Heart right ventricle (tissue), 16 donors: ENCODE data around the gene RPL32. TPM values are rescaled to one million over a fixed set of nuclear protein-coding genes. Genes with fewer than 3 reads are reported as not detected.
A peak's percentile ranks its signal among the peaks of the same experiment; 100 is the strongest.

Experiments
- ATAC-seq, 8 donors: fragments of 200-7000 bp; cut with Tn5 transposase; one replicate each; pipeline ENCODE4 v1.9.1; 2020; ENCODE audit warnings: mild to moderate bottlenecking in 8 of 8, moderate library complexity in 8 of 8, moderate number of reproducible peaks in 1 of 8
- DNase-seq, 2 donors: peaks; one replicate each; pipeline ENCODE4 v3.0.0-alpha.2; 2020
- H3K27ac ChIP-seq, 10 donors: fragments of 200-600 bp; sonication (generic) in 2 of 10; one replicate each; pipeline versions ENCODE4 v1.5.0 to v1.8.0; 2020 to 2022; ENCODE audit warnings: mild to moderate bottlenecking in 3 of 10
- H3K27me3 ChIP-seq, 7 donors: fragments of 200-600 bp; one replicate each; pipeline ENCODE4 v1.8.0; 2021 to 2022; ENCODE audit warnings: mild to moderate bottlenecking in 2 of 7
- H3K36me3 ChIP-seq, 9 donors: fragments of 200-600 bp; sonication (generic) in 1 of 9; one replicate each; pipeline versions ENCODE4 v1.5.0 to v1.8.0; 2020 to 2022; ENCODE audit warnings: mild to moderate bottlenecking in 2 of 9
- H3K4me1 ChIP-seq, 9 donors: fragments of 200-600 bp; sonication (generic) in 1 of 9; one replicate each; pipeline versions ENCODE4 v1.5.0 to v1.8.0; 2020 to 2022; ENCODE audit warnings: mild to moderate bottlenecking in 4 of 9
- H3K4me3 ChIP-seq, 10 donors: fragments of 200-600 bp; sonication (generic) in 2 of 10; one replicate each; pipeline versions ENCODE4 v1.5.0 to v1.8.0; 2020 to 2022; ENCODE audit warnings: mild to moderate bottlenecking in 7 of 10, moderate library complexity in 2 of 10
- H3K9me3 ChIP-seq, 11 donors: fragments of 200-600 bp in 10 of 11; sonication (generic) in 2 of 11; one replicate each; pipeline versions ENCODE4 v1.5.0 to v1.8.0; 2013 to 2022; ENCODE audit warnings: mild to moderate bottlenecking in 2 of 11, control low read depth in 1 of 11, moderate library complexity in 1 of 11
- WGBS, 2 donors: extraction: QIAGEN DNeasy Blood & Tissue Kit; methylation state at CpG; one replicate each; pipeline ENCODE4 v1.1.7; 2013; ENCODE audit warnings: inconsistent platforms in 1 of 2; 5-methylcytosine and 5-hydroxymethylcytosine counted together
- intact Hi-C, 10 donors: fragments of 100-400 bp; cut with DNase I; formaldehyde crosslinking; loops; one replicate each; pipeline versions ENCODE4 v1.11.1 to v1.14.2; 2022
- polyA plus RNA-seq, 2 donors: library from polyadenylated mRNA; stranded (reverse); fragments of 200-250 nt; gene quantifications; one replicate each; pipeline ENCODE4 v1.2.3, GENCODE V29; 2013
- total RNA-seq, 10 donors: library from RNA; stranded (reverse); fragmentation: NEBNext Ultra II Directional in 3 of 10; extraction: Animal tissue kit (Norgen Biotek cat#: 25700) in 3 of 10; gene quantifications; one replicate each; pipeline versions ENCODE4 v1.2.1 to v1.2.4, GENCODE V29; 2021 to 2023
- TF ChIP-seq, protein P1 (sequence below), 9 donors: fragments of 200-600 bp; sonication (generic) in 2 of 9; IDR thresholded peaks; one replicate each; pipeline versions ENCODE4 v1.5.0 to v1.8.0; 2021 to 2022; ENCODE audit warnings: antibody characterized with exemption in 9 of 9, mild to moderate bottlenecking in 5 of 9, moderate library complexity in 1 of 9
- donor health status: Arrhythmogenic right ventricular cardiomyopathy.
- donor health status: ischemic (EF 13 %, LVEDD 7.1; RV severe dilation, severe dysfunction).
- donor health status: healthy with polysubstance abuse.
- donor health status: DM: no; HTN: yes; CAD: no.
- donor health status: DM: no; HTN: no; CAD: no.
- donor health status: ischemic (EF 25% LVEDD 6.9; RV normal size, moderate dysfunction).
- donor health status: ischemic (EF 25% LVEDD 5.7; RV mildly dilated, moderate dysfunction).
- donor health status: healthy.
- donor health status: DM: yes; HTN: yes; CAD: no.
- donor health status: Ischemic cardiomyopathy.
- donor health status: ischemic (EF 35%, LVEDD 5.7; RV mildly dilated, moderate dysfunction).
- donor health status: nonischemic (EF 11% LVEDD 7.7; RV severe dilation, severe dysfunction).
- donor health status: DM: yes; HTN: yes; CAD: no.
- donor health status: PGD.
- donor health status: ischemic (EF 29% LVEDD 5.4; RV normal size, mild dysfunction).
- donor health status: nonischemic (EF 23%, LVEDD 6.1; RV moderate dilation, normal function).

The RPL32 gene
- total and polyA plus RNA-seq, 12 donors = 827 to 2,488 (median 909) TPM

GRCh38 chr3:12807066-12807465 lies 34.3 kb downstream of the RPL32 start:
- H3K4me1 ChIP-seq = peaks cover 7 to 46% (median 18%) of the 10 kb centered on the region in 9 donors
- intact Hi-C loops = no loop called here
- WGBS, 2 donors = 90 to 91% methylated on average over 9 of the region's 9 CpGs

DNA sequence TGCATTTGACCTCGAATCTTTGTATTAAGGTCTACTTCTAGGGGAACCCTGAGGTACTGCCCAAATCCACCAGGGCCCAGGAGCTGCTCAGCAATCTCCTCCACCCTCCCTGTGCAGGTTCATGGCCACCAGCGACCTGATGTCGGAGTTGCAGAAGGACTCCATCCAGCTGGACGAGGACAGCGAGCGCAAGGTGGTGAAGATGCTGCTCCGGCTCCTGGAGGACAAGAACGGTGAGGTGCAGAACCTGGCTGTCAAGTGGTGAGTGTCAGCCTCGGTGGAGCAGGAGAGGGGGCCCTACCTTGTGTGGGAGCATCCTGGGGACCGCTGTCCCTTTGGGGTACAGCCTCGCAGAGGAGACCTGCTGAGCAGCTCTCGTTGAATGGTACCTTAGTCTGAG lies 38.0 kb downstream of the RPL32 start:
- Histone ChIP-seq H3K27me3 (no peaks in the 10 kb centered on the region), H3K4me3 (no peak overlapping the region), H3K9me3 (no peaks in the 10 kb centered on the region), H3K36me3 (peaks cover 0 to 56% (median 6%) of the 10 kb centered on the region in 9 donors), H3K4me1 (peaks cover 0 to 51% (median 12%) of the 10 kb centered on the region in 9 donors), H3K27ac (no peak overlapping the region)
- ATAC-seq (no peak), DNase-seq (no peak)
- intact Hi-C loops = no loop called here
- TF ChIP-seq, protein P1, sequence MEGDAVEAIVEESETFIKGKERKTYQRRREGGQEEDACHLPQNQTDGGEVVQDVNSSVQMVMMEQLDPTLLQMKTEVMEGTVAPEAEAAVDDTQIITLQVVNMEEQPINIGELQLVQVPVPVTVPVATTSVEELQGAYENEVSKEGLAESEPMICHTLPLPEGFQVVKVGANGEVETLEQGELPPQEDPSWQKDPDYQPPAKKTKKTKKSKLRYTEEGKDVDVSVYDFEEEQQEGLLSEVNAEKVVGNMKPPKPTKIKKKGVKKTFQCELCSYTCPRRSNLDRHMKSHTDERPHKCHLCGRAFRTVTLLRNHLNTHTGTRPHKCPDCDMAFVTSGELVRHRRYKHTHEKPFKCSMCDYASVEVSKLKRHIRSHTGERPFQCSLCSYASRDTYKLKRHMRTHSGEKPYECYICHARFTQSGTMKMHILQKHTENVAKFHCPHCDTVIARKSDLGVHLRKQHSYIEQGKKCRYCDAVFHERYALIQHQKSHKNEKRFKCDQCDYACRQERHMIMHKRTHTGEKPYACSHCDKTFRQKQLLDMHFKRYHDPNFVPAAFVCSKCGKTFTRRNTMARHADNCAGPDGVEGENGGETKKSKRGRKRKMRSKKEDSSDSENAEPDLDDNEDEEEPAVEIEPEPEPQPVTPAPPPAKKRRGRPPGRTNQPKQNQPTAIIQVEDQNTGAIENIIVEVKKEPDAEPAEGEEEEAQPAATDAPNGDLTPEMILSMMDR (IDR thresholded peaks at IDR 0.05) = no peak
- WGBS, 2 donors = 94 to 96% methylated on average over 12 of the region's 12 CpGs

More at GRCh38 chr3:12807066-12807465, 34.3 kb downstream of the RPL32 start:
- peak overlapping the region; percentile 5 to 74 (median 45) for H3K27ac ChIP-seq
- TF ChIP-seq, protein P1 (IDR thresholded peaks at IDR 0.05) = no peak
- H3K27me3 ChIP-seq = no peaks in the 10 kb centered on the region
- H3K9me3 ChIP-seq = no peaks in the 10 kb centered on the region
- DNase-seq (no peak), ATAC-seq (no peak)
- peaks cover 0 to 74% (median 6%) of the 10 kb centered on the region in 9 donors for H3K36me3 ChIP-seq
- H3K4me3 ChIP-seq = no peak overlapping the region

DNA sequence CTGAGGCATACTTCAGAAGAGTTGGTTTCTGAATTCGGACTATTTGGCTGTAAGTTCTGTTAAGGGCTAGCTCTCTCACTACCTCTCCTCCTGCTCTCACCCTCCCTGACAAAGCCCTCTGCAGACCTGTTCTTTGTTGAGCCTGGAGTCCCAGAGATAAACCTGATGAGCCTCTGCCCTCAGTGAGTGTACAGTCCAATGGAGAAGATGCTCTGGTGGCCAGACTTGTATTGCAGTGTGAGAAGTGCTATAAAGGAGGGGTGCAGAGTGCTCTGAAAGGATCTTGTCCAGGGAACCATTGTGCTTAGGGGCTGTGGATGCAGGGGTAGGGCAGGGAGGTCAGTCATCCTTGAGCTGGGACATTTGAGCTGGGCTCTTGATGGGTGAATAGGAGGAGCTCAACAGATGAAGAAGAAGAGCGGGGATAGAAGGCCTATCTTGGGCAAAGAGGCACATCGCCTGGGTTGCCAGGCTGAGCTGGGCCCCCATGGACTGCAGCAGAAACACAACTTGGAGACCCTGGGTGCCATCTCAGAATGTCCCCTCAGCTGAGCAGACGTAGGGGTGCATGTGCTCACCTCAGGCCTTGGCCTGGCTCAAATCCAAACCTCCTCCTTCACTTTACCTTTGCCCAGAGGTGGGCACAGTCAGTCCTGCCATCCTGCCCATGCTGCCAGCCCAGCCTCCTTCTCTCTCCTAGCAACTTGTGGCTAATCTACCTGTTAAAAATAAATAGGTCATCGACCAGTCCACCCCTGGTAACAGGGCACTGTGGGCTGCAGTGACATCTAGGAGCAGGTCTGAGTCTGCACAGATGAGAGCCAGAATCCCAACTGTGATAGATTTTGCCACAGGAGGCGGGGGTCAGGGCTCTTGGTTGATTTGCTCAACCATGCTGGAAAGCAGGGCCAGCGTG lies 41.6 kb downstream of the RPL32 start:
- ATAC-seq = peak in 1 of 8 donors; percentile 2
- Histone ChIP-seq H3K4me1 (peaks cover 0 to 48% (median 15%) of the 10 kb centered on the region in 9 donors), H3K27me3 (peaks cover 0 to 19% (median 0%) of the 10 kb centered on the region in 7 donors), H3K9me3 (no peaks in the 10 kb centered on the region), H3K36me3 (peaks cover 0 to 23% (median 2%) of the 10 kb centered on the region in 9 donors), H3K4me3 (no peak overlapping the region), H3K27ac (peak overlapping the region in 8 of 10 donors; percentile 44 to 96 (median 91))
- TF ChIP-seq, protein P1 (IDR thresholded peaks at IDR 0.05) = peak in 1 of 9 donors; percentile 7
- intact Hi-C loops = loop anchor here in 2 of 10 donors (5.0 to 10.0 kb wide), 2 partner anchors 38 to 45 kb away; partner anchors contain the start of gene RPL32 (in 1 of the 2)
- WGBS, 2 donors = 79 to 83% methylated on average over 7 of the region's 7 CpGs
- DNase-seq = no peak

- intact Hi-C loops = loop anchor here in 2 of 10 donors (5.0 to 10.0 kb wide), 2 partner anchors 39 to 46 kb away; partner anchors contain the start of gene RPL32 (in 1 of the 2)
- Histone ChIP-seq H3K27ac (peak overlapping the region in 9 of 10 donors; percentile 26 to 96 (median 92)), H3K36me3 (peaks cover 0 to 12% (median 0%) of the 10 kb centered on the region in 9 donors), H3K9me3 (no peaks in the 10 kb centered on the region), H3K4me1 (peaks cover 0 to 48% (median 15%) of the 10 kb centered on the region in 9 donors), H3K27me3 (peaks cover 0 to 19% (median 0%) of the 10 kb centered on the region in 7 donors), H3K4me3 (peak overlapping the region in 6 of 10 donors; percentile 8 to 82 (median 48))
- TF ChIP-seq, protein P1 (IDR thresholded peaks at IDR 0.05) = no peak
- ATAC-seq = peak; percentile 17 to 72 (median 68)
- WGBS, 2 donors = 53 to 54% methylated on average over 12 of the region's 12 CpGs
- DNase-seq = peak; percentile 40 to 42
Measured at GRCh38 chr3:12798559-12799179, 42.7 kb downstream of the RPL32 start.
